HG03108 (cell line): ENCODE results near the gene GJB1.

Experiments used
- ATAC-seq: cut with Tn5 transposase; IDR thresholded peaks from one replicate; pipeline ENCODE4 v1.9.1; 2021; ENCODE audit warnings: moderate library complexity; ENCODE audit not compliant: unreplicated experiment

Gene GJB1

GRCh38 chrX:71214604-71215337 lies 8.3 kb upstream of the GJB1 start:
- no peak for ATAC-seq

DNA sequence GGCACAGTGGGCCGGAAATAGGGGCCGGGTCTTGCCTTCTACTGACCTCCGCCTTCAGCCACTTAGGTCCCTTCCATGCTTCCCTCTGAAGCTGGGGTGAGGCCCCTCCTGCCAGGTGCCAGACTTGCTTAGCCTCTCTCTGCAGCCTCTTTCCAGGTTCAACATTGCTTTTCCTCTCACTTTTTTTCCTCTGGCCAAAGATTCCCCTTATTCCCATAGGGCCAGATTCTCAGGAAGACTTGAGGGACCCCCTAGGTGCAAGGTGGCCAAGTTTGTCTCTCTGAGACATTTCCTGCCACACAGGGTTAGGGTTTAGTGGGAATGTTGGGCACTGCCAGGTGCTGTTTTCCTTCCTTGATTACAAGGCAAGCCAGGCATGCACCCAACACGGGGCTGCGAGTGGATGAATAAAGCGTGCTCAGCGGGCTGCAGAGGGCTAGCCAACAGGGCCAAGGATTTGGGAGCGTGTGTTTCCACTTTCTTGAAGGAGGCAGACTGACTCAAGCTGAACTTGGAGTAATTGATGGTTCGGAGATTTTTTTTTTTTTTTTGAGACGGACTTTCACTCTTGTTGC lies 7.6 kb upstream of the GJB1 start:
- ATAC-seq: no peak

DNA sequence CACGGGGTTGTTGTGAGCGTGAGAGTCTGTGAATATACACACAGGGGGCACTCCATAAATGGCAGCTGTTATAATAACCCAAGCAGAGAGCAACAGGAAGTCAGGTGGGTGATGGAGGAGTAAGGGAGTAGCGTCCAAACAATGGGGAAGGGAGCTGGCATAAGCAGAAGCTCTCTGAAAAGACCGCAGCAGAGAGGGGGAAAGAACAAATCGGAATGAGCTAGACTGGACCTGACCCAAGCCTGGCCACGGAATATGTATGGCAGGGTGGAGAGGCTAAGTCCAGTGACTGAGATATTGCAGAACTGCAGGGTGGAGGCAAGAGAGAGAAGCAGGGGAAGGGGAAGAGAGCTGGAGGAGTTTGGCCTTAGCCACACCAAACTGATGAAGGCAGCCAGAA lies 6.5 kb upstream of the GJB1 start:
- ATAC-seq: no peak

DNA sequence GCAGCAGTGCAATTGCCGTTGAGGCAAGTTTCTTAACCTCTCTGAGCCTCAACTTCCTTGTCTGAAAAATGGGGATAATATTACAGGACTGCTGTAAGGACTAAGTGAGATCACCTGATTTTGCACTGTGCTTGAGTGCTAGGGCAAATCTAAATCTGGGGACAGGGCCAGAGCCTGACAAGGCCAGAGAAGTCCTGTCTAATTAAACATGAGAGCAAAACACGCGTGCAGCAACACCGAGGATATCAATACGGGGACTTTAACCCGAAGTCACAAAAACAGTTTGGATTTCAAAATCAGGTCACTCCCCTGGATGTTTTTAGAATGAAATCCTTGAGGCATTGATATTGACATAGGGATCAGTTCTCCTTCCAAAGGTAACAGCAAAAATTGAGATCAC lies 5.7 kb upstream of the GJB1 start:
- no peak for ATAC-seq

- ATAC-seq: no peak
These were observed 1.9 kb upstream of the GJB1 start for GRCh38 chrX:71221145-71221544.

- ATAC-seq: no peak
These were observed 1.2 kb downstream of the GJB1 start for GRCh38 chrX:71224098-71224708.

GRCh38 chrX:71225009-71225408 lies 2.0 kb downstream of the GJB1 start:
- ATAC-seq: no peak

GRCh38 chrX:71225676-71226075 lies 2.7 kb downstream of the GJB1 start:
- ATAC-seq: no peak

- ATAC-seq: no peak
These were observed 4.5 kb downstream of the GJB1 start for GRCh38 chrX:71227370-71228062.

GRCh38 chrX:71228063-71228642 lies 5.1 kb downstream of the GJB1 start:
- no peak for ATAC-seq

DNA sequence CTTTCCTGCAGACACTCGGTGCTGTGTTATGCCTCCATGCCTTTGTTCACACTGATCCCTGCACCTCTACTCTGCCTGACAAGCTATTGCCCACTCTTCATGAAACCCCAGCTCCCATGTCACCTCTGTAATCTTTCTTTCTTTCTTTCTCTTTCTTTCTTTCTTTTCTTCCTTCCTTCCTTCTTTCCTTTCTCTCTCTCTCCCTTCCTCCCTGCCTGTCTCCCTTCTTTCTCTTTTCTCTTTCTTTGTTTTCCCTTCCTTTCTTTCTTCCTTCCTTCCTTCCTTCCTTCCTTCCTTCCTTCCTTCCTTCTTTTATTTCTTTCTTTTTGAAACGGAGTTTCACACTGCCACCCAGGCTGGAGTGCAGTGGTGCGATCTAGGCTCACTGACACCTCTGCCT lies 12.5 kb downstream of the GJB1 start:
- ATAC-seq: no peak

DNA sequence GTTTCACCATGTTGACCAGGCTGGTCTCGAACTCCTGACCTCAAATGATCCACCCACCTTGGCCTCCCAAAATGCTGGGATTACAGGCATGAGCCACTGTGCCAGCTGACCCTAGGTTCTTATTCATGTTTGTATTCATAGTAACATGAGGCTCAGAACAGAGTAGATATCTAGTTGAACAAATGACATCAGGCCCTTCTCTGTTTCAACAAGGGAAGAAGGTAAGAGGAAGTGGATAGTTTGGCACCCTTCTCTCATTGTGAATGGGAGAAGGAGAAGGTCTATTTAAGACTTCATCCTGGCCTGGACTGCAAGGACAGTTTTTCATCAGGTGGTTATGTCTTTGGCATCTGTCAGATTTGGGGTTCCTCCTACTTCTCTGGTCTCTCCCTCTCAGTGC lies 13.8 kb downstream of the GJB1 start:
- no peak for ATAC-seq

GRCh38 chrX:71239781-71240180 lies 16.8 kb downstream of the GJB1 start:
- ATAC-seq: no peak

DNA sequence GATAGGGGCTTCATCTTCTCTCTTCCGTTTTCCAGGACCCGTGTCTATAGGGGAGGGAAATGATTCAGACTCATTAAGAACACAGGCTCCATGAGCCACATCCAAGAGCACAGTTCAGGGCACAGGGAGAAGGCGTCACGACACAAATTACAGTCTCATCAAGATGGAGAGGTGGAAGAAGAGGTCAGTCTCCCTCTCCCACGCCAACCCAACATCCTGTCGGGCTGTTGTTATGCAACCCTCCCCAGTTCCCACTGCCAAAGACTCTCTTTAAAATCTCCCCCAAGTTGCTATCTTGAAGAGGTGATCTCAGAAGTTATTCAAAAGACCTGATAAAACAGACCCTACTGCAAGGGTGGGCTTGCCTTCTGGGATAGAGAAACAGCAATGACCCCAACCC lies 18.3 kb downstream of the GJB1 start:
- no peak for ATAC-seq

DNA sequence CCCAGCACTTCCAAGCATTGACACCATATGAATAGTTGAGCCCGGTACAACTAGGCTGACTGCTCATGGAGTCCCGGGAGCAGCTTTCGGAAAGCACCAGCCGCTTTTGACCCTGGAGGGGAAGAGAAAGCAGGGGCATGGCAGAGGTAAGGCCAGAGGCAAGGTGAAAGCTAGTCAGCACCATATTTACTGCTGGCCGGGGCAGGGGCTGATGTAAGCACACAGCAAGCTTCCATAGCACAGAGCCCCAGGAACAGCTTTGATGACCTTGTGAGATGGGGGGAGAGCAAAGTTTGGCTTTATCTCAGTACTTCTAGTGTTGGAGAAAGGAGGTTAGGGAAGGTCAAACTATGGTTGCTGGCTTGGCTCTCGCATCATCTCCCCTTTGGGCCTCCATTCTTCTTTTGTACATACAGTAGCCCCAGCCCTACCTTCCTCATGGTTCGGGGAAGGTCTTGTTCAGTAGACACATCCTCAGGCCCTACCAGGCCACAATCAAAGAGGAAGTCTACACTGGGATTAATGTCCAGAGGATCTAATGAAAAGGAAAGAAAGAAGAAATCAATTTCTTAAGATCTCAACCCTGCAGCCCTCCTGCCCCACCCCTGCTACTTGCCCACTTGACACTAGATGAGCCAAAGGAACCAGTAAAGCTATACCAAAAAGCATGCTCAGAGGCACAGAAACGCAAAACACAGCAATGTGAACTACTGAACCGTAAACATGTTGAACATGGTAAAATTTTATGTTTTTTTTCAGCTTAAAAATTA lies 21.5 kb downstream of the GJB1 start:
- ATAC-seq: no peak

DNA sequence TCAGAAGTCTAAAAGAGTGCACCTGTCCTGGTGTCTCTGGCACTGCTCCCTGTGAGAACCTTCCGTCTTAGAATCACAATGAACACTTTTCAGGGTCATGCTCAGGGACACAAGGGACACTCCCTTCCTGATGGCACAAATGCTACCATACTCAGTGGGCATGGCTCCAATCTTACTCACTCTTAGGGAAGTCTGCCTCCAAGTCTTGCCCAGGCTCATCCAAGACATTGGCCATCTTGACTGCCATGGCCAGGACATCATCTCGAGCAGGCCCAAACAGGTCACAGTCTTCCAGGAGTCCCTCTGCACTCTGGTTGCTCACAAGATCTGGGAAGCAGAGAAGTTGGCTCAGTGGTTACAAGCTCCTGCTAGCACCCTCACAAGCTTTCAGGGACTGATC lies 22.1 kb downstream of the GJB1 start:
- no peak for ATAC-seq

GRCh38 chrX:71250841-71251240 lies 27.8 kb downstream of the GJB1 start:
- ATAC-seq: no peak

GRCh38 chrX:71251466-71251973 lies 28.5 kb downstream of the GJB1 start:
- no peak for ATAC-seq

- ATAC-seq: no peak
These were observed 29.2 kb downstream of the GJB1 start for GRCh38 chrX:71252221-71252620.

GRCh38 chrX:71253253-71254091 lies 30.4 kb downstream of the GJB1 start:
- ATAC-seq: no peak
